GM21717 (cell line): Measurements from ENCODE around the gene GALK2.
"Not testable (repeated sequence)": the region's sequence is repeated elsewhere in the genome, so short reads cannot be mapped to it uniquely, and the experiment has no call there.

ENCODE experiments used
- ATAC-seq: cut with Tn5 transposase; IDR thresholded peaks from one replicate; pipeline ENCODE4 v1.9.1; 2021; ENCODE audit warnings: mild to moderate bottlenecking, moderate library complexity; ENCODE audit not compliant: unreplicated experiment

GALK2 gene

GRCh38 chr15:49163678-49164077 is 6.4 kb upstream of the GALK2 start:
- no peak for ATAC-seq

GRCh38 chr15:49164865-49165264 is 5.2 kb upstream of the GALK2 start:
- ATAC-seq = no peak

GRCh38 chr15:49168016-49168415 is 2.0 kb upstream of the GALK2 start:
- no peak for ATAC-seq

- no peak for ATAC-seq
Measured at GRCh38 chr15:49171790-49172189, 1.7 kb downstream of the GALK2 start.

GRCh38 chr15:49174902-49175301 is 4.9 kb downstream of the GALK2 start:
- no peak for ATAC-seq

GRCh38 chr15:49175582-49176397 is 5.7 kb downstream of the GALK2 start:
- ATAC-seq = not testable (repeated sequence)

- ATAC-seq = no peak
Measured at GRCh38 chr15:49178497-49178896, 8.4 kb downstream of the GALK2 start.

GRCh38 chr15:49179433-49180190 is 9.6 kb downstream of the GALK2 start:
- no peak for ATAC-seq

- no peak for ATAC-seq
Measured at GRCh38 chr15:49182128-49182527, 12.1 kb downstream of the GALK2 start.

GRCh38 chr15:49183741-49184140 is 13.7 kb downstream of the GALK2 start:
- ATAC-seq = not testable (repeated sequence)

- no peak for ATAC-seq
Measured at GRCh38 chr15:49185473-49185872, 15.4 kb downstream of the GALK2 start.

GRCh38 chr15:49187549-49188245 is 17.6 kb downstream of the GALK2 start:
- ATAC-seq = no peak

GRCh38 chr15:49188933-49189332 is 18.9 kb downstream of the GALK2 start:
- ATAC-seq = no peak

- ATAC-seq = no peak
Measured at GRCh38 chr15:49189631-49190030, 19.6 kb downstream of the GALK2 start.

GRCh38 chr15:49190586-49190985 is 20.5 kb downstream of the GALK2 start:
- no peak for ATAC-seq

- ATAC-seq = no peak
Measured at GRCh38 chr15:49191892-49192291, 21.8 kb downstream of the GALK2 start.

GRCh38 chr15:49196856-49197255 is 26.8 kb downstream of the GALK2 start:
- ATAC-seq = no peak

- no peak for ATAC-seq
Measured at GRCh38 chr15:49199666-49200065, 29.6 kb downstream of the GALK2 start.

GRCh38 chr15:49200347-49200746 is 30.3 kb downstream of the GALK2 start:
- no peak for ATAC-seq

- ATAC-seq = not testable (repeated sequence)
Measured at GRCh38 chr15:49208102-49208501, 38.1 kb downstream of the GALK2 start.

GRCh38 chr15:49212897-49213296 is 42.9 kb downstream of the GALK2 start:
- no peak for ATAC-seq
